Activated naive CD4-positive, alpha-beta T cell treated with anti-CD3 and anti-CD28 coated beads for 36 hours (primary cell): ENCODE data around the gene BEST1. TPM values are rescaled to one million over a fixed set of nuclear protein-coding genes. Genes with fewer than 3 reads are reported as not detected.
"Not testable (repeated sequence)": the region's sequence is repeated elsewhere in the genome, so short reads cannot be mapped to it uniquely, and the experiment has no call there.

Experiments used
- CTCF ChIA-PET: fragments of 350-600 bp; sonication (Branson Sonifier 250); formaldehyde crosslinking; loops from one replicate; lab custom pipeline; 2021; ENCODE audit warnings: antibody characterized with exemption; lab: Charles Lee
- DNase-seq: peaks from one replicate; pipeline ENCODE4 v3.0.0-alpha.2; 2020
- H3K27ac Mint-ChIP-seq: one replicate; pipeline ENCODE4 v1.8.0; 2021; ENCODE audit warnings: mild to moderate bottlenecking, mixed read lengths
- H3K27me3 Mint-ChIP-seq: one replicate; pipeline ENCODE4 v1.8.0; 2021; ENCODE audit warnings: low read depth, mixed read lengths
- H3K36me3 Mint-ChIP-seq: one replicate; pipeline ENCODE4 v1.8.0; 2021; ENCODE audit warnings: low read depth, mixed read lengths
- H3K4me1 Mint-ChIP-seq: one replicate; pipeline ENCODE4 v1.8.0; 2021; ENCODE audit warnings: low read depth, mixed read lengths
- H3K4me3 Mint-ChIP-seq: one replicate; pipeline ENCODE4 v1.8.0; 2021; ENCODE audit warnings: mild to moderate bottlenecking, moderate library complexity, mixed read lengths
- H3K9me3 Mint-ChIP-seq: one replicate; pipeline ENCODE4 v1.8.0; 2021; ENCODE audit warnings: mixed read lengths
- intact Hi-C: fragments of 100-400 bp; cut with micrococcal nuclease; formaldehyde crosslinking; loops from one replicate; pipeline ENCODE4 v1.15.1; 2023
- total RNA-seq, 2 experiments: library from RNA; stranded (reverse); gene quantifications; one replicate each; pipeline ENCODE4 v1.2.3, GENCODE V29; 2021

BEST1 gene
- total RNA-seq, 2 experiments from 2014 or later = 0.45 to 0.49 TPM

DNA sequence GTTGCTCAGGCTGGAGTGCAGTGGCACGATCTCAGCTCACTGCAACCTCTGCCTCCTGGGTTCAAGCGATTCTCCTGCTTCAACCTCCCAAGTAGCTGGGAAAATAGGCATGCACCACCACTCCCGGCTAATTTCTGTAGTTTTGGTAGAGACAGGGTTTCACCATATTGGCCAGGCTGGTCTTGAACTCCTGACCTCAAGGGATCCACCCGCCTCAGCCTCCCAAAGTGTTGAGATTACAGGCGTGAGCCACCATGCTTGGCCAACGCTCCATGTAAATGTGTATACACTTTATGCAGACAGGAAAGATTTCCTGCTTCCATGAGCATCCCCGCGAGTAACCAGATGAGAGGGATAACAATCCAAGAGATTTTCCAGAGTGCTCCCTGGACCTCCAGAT, 52.1 kb downstream of the BEST1 start:
- DNase-seq, H3K27ac Mint-ChIP-seq, intact Hi-C loops, H3K27me3 Mint-ChIP-seq, H3K4me1 Mint-ChIP-seq, CTCF ChIA-PET, H3K4me3 Mint-ChIP-seq: not testable (repeated sequence)
- Mint-ChIP-seq H3K36me3 (peaks cover 14% of the 10 kb centered on the region), H3K9me3 (peaks cover 14% of the 10 kb centered on the region)

DNA sequence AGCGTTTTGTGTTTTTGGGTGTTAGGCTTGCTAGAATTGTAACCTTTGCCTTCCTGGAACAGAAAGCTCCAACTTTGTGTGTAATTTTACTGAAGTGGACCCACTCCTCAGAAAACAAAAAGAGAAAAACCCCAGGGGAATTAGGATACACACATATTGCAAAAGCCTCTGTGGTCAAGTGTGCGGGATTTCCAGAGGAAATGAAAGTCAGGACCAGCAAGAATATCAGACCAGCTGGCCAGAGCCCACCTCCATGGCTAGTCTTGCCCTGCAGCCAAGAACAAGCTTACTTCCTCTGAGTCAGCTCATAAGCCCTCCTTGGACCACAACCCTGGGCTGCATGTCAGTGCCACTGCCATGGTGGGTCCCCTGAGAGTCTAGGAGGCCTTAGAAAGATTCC, 54.3 kb downstream of the BEST1 start:
- H3K4me3 Mint-ChIP-seq = no peak overlapping the region
- H3K4me1 Mint-ChIP-seq = peaks cover 1% of the 10 kb centered on the region
- no peak overlapping the region for H3K27ac Mint-ChIP-seq
- intact Hi-C loops = no loop called here
- peaks cover 2% of the 10 kb centered on the region for H3K36me3 Mint-ChIP-seq
- no peak for DNase-seq
- H3K9me3 Mint-ChIP-seq = peaks cover 2% of the 10 kb centered on the region
- CTCF ChIA-PET = interaction anchor here (0.7 kb wide), 1 partner anchor 77 kb away, joined by 3 read pairs; no protein-coding TSS in a partner anchor
- no peaks in the 10 kb centered on the region for H3K27me3 Mint-ChIP-seq

DNA sequence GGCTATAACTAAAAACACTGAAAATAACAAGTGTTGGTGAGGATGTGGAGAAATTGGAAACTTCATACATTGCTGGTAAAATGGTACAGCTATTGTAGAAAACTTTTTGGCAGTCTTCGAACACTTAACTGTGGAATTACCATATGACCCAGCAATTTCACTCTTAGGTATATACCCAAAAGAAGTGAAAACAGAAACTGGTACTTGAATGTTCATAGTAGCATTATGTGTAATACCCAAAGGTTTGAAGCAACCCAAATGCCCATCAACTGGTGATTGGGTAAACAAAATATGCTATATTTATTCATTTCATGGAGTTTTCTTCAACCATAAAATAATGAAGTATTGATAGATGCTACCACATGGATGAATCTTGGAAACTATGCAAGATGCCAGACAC, 58.0 kb downstream of the BEST1 start:
- no peaks in the 10 kb centered on the region for H3K27me3 Mint-ChIP-seq
- intact Hi-C loops = no loop called here
- H3K9me3 Mint-ChIP-seq = no peaks in the 10 kb centered on the region
- no peak overlapping the region for H3K27ac Mint-ChIP-seq
- CTCF ChIA-PET = interaction anchor here (0.6 kb wide), 1 partner anchor 413 kb away, joined by 3 read pairs; no protein-coding TSS in a partner anchor
- H3K4me1 Mint-ChIP-seq = peaks cover 1% of the 10 kb centered on the region
- H3K4me3 Mint-ChIP-seq = no peak overlapping the region
- no peak for DNase-seq
- no peaks in the 10 kb centered on the region for H3K36me3 Mint-ChIP-seq

DNA sequence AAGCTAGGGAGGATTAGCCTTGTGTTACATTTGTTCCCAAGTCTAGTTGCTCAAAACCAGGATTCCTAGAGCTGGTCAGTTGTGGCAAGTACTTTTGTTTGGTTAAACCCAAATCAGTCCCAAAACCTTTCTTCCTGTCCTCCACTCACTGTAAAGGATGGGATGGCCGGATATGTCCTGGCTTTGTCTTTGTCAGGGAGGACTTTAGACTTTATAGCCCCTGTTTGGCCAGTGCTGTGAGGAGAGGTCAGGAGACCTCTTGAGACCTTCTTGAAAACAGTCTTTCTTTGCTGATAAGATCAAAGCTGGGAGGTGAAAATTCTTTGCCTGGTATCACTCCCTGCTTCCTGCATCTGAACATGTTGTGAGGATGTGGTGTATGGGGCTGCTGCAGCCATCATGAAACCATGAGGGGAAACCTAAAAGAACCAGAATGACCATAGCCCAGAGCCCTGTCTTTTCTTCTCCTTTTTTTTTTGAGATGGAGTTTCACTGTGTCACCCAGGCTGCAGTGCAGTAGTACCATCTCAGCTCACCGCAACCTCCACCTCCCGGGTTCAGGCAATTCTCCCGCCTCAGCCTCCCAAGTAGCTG, 60.9 kb downstream of the BEST1 start:
- DNase-seq = no peak
- H3K27me3 Mint-ChIP-seq = no peaks in the 10 kb centered on the region
- H3K27ac Mint-ChIP-seq = no peak overlapping the region
- intact Hi-C loops = no loop called here
- H3K36me3 Mint-ChIP-seq = no peaks in the 10 kb centered on the region
- no peak overlapping the region for H3K4me3 Mint-ChIP-seq
- CTCF ChIA-PET = no interaction called here
- H3K9me3 Mint-ChIP-seq = no peaks in the 10 kb centered on the region
- H3K4me1 Mint-ChIP-seq = peaks cover 1% of the 10 kb centered on the region

DNA sequence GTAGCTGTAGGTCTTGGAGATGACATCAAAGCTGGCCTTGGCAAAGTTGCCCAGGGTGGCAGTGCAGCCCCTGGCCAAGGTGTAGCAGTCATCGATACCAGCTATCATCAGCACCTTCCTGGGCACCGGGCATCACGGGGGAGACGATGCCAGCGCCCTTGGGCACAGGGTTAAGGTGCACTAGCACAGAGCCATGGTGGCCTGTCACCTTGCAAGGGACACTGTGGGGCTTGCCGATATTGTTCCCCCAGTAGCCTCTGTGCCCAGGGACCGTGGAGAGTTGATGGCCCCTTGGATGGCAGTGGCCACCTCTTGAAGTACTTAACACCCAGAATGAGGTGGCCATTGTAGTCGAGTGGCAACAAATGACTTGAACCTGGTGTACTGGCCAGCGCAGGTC, 61.7 kb downstream of the BEST1 start:
- no peak for DNase-seq
- CTCF ChIA-PET = interaction anchor here (1.1 kb wide), 1 partner anchor 70 kb away, joined by 4 read pairs; no protein-coding TSS in a partner anchor
- H3K4me1 Mint-ChIP-seq = peaks cover 1% of the 10 kb centered on the region
- H3K27me3 Mint-ChIP-seq = no peaks in the 10 kb centered on the region
- no peak overlapping the region for H3K27ac Mint-ChIP-seq
- intact Hi-C loops = no loop called here
- H3K4me3 Mint-ChIP-seq = no peak overlapping the region
- no peaks in the 10 kb centered on the region for H3K36me3 Mint-ChIP-seq
- H3K9me3 Mint-ChIP-seq = no peaks in the 10 kb centered on the region

DNA sequence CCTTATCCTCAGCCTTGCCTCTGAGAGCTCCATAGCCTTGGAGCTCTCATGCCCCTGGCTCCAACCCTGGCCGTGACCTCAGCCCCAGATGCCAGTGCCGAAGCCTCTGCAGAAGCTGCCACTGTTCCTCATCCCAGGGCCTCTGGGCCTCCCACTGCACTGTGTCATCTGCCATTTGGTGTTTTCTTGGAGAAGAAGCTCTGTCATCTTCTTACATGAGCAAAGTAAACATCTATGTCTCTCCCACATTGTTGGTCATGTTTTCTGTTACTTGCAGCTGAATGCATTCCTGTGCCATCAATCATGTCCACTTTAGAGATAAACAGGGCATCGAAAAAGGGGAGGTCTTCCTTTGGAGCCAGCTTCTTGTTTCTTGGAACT, 62.3 kb downstream of the BEST1 start:
- Mint-ChIP-seq H3K27me3 (no peaks in the 10 kb centered on the region), H3K36me3 (no peaks in the 10 kb centered on the region), H3K27ac (no peak overlapping the region), H3K9me3 (no peaks in the 10 kb centered on the region), H3K4me3 (no peak overlapping the region), H3K4me1 (peaks cover 1% of the 10 kb centered on the region)
- intact Hi-C loops = no loop called here
- DNase-seq = no peak
- CTCF ChIA-PET = interaction anchor here (0.6 to 1.1 kb wide), 2 partner anchors 24 to 69 kb away, joined by 3 to 4 read pairs; no protein-coding TSS in a partner anchor

DNA sequence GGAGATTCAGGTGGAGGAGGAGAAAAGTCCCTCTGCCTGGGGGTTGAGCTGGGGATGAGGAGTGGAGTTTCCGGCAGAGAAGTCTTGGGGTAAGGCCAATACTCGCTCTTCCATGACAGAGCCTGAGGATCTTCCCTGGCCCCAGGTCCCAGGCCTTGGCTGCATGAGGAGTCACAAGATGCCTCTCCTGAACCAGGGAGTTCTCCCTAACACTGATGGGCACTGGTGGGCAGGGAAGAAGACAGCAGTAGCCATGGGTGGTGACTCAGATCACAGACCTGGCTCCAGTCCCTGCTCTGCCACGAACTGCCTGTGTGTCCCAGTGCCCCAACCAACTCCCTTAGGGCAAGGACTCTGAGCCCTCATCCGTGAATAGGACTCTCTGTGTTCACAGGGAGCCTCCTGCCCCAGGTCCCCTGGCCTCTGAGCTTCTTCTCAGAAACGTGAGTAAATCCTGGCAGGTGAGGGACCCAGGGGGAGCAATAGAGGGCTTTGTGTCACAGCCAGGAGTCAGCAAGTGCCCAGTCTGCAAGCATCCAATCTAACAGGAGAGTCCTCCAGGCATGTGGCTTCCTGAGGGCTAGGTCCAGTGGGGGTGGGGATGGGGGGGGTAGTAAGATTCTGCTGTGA, 62.8 kb downstream of the BEST1 start:
- CTCF ChIA-PET = interaction anchor here (0.6 to 1.1 kb wide), 2 partner anchors 24 to 69 kb away, joined by 3 to 4 read pairs; no protein-coding TSS in a partner anchor
- intact Hi-C loops = no loop called here
- Mint-ChIP-seq H3K27me3 (no peaks in the 10 kb centered on the region), H3K9me3 (no peaks in the 10 kb centered on the region), H3K4me1 (no peaks in the 10 kb centered on the region), H3K4me3 (no peak overlapping the region), H3K27ac (no peak overlapping the region), H3K36me3 (no peaks in the 10 kb centered on the region)
- no peak for DNase-seq

Other genes starting within 250 kb of the BEST1 start
- under 1 TPM; 0.27 to 0.48 TPM for gene MYRF, start 197.7 kb upstream of the BEST1 start, total RNA-seq
- 100 to 1,000 TPM; 166 to 167 TPM for gene TMEM258, start 157.8 kb upstream of the BEST1 start, total RNA-seq
- 10 to 100 TPM; 74.7 to 75.9 TPM for gene FEN1, start 157.4 kb upstream of the BEST1 start, total RNA-seq
- 10 to 100 TPM; 12.1 to 12.8 TPM for gene FADS1, start 133.3 kb upstream of the BEST1 start, total RNA-seq
- 10 to 100 TPM; 32.1 to 34.1 TPM for gene FADS2, start 122.1 kb upstream of the BEST1 start, total RNA-seq
- 1 to 10 TPM; 4.2 to 4.3 TPM for gene FADS3, start 58.8 kb upstream of the BEST1 start, total RNA-seq
- gene RAB3IL1, start 32.8 kb upstream of the BEST1 start, total RNA-seq = under 1 TPM; 0.52 to 0.74 TPM
- 1,000 to 10,000 TPM; 1,302 to 1,352 TPM for gene FTH1, start 17.3 kb downstream of the BEST1 start, total RNA-seq
- gene INCENP, start 173.7 kb downstream of the BEST1 start, total RNA-seq = 100 to 1,000 TPM; 156 to 161 TPM
- not detected for gene SCGB1D1, start 239.9 kb downstream of the BEST1 start, total RNA-seq